PC-3 (cell line): ENCODE results near the gene ME1. TPM values are rescaled to one million over a fixed set of nuclear protein-coding genes. Genes with fewer than 3 reads are reported as not detected.

ENCODE experiments used
- ATAC-seq: fragments of 200-7000 bp; cut with Tn5 transposase; 2 replicates; pipeline ENCODE4 v1.9.1; 2020; ENCODE audit warnings: mild to moderate bottlenecking, moderate library complexity
- BruUV-seq: library from RNA; stranded (reverse); fragments of 400-500 nt; replicated peaks from 2 replicates; lab custom pipeline; 2021; lab: Mats Ljungman, UMichigan
- CTCF ChIA-PET: fragments of 300-600 bp; sonication (Branson Sonifier 250); formaldehyde crosslinking; loops from one replicate; lab custom pipeline; 2022; ENCODE audit warnings: antibody characterized with exemption; lab: Charles Lee
- POLR2A ChIA-PET: fragments of 300-600 bp; sonication (Branson Sonifier 250); formaldehyde crosslinking; loops from one replicate; lab custom pipeline; 2022; ENCODE audit warnings: antibody characterized with exemption; ENCODE audit not compliant: unreplicated experiment; lab: Charles Lee
- DNase-seq: peaks from one replicate; pipeline ENCODE4 v3.0.0-alpha.2; 2015
- H2AFZ ChIP-seq: fragments of 300-600 bp; sonication (generic); 2 replicates; pipeline ENCODE4 v1.6.0; 2016; ENCODE audit warnings: antibody characterized with exemption, low read length
- H3F3A ChIP-seq: fragments of 300-600 bp; sonication (generic); one replicate; pipeline ENCODE4 v1.6.0; 2017; ENCODE audit warnings: antibody characterized with exemption, low read length, control low read depth, mild to moderate bottlenecking; ENCODE audit not compliant: unreplicated experiment
- H3K27ac ChIP-seq: fragments of 300-600 bp; sonication (generic); 2 replicates; pipeline ENCODE4 v1.5.1; 2016; ENCODE audit warnings: mild to moderate bottlenecking, low read length
- H3K27me3 ChIP-seq: fragments of 300-600 bp; sonication (generic); 2 replicates; pipeline ENCODE4 v1.6.1; 2016; ENCODE audit warnings: low read length, mixed read lengths
- H3K36me3 ChIP-seq: fragments of 300-600 bp; sonication (generic); 2 replicates; pipeline ENCODE4 v1.6.1; 2016; ENCODE audit warnings: low read depth, mixed run types, low read length, mixed read lengths
- H3K4me1 ChIP-seq: fragments of 300-600 bp; sonication (generic); 2 replicates; pipeline ENCODE4 v1.5.1; 2016; ENCODE audit warnings: low read length; ENCODE audit not compliant: insufficient read depth
- H3K4me2 ChIP-seq: fragments of 300-600 bp; sonication (generic); 2 replicates; pipeline ENCODE4 v1.6.0; 2016; ENCODE audit warnings: low read length
- H3K4me3 ChIP-seq: fragments of 300-600 bp; sonication (generic); 2 replicates; pipeline ENCODE4 v1.5.1; 2016; ENCODE audit warnings: mild to moderate bottlenecking, low read length, mixed read lengths
- H3K79me2 ChIP-seq: fragments of 300-600 bp; sonication (generic); 2 replicates; pipeline ENCODE4 v1.6.1; 2017; ENCODE audit warnings: low read length, mixed read lengths
- H3K9ac ChIP-seq: fragments of 300-600 bp; sonication (generic); 2 replicates; pipeline ENCODE4 v1.6.0; 2016; ENCODE audit warnings: mild to moderate bottlenecking, low read length
- H3K9me2 ChIP-seq: fragments of 300-600 bp; sonication (generic); replicated peaks from 2 replicates; pipeline ENCODE4 v1.6.1; 2016; ENCODE audit warnings: mixed run types, low read length, mixed read lengths
- H3K9me3 ChIP-seq: fragments of 300-600 bp; sonication (generic); 2 replicates; pipeline ENCODE4 v1.6.1; 2016; ENCODE audit warnings: low read length, mixed read lengths
- H4K20me1 ChIP-seq: fragments of 300-600 bp; sonication (generic); 2 replicates; pipeline ENCODE4 v1.6.1; 2016; ENCODE audit warnings: low read length, mixed read lengths
- CTCF ChIP-seq: fragments of 300-600 bp; sonication (generic); conservative IDR thresholded peaks from 2 replicates; pipeline ENCODE4 v1.5.1; 2017; ENCODE audit warnings: antibody characterized with exemption, low read depth, mild to moderate bottlenecking, low read length
- EZH2 ChIP-seq: fragments of 300-600 bp; sonication (generic); IDR thresholded peaks from one replicate; pipeline ENCODE4 v1.6.1; 2017; ENCODE audit warnings: antibody characterized with exemption, mild to moderate bottlenecking, low read length; ENCODE audit not compliant: unreplicated experiment
- EZH2phosphoT487 ChIP-seq: fragments of 300-600 bp; sonication (generic); IDR thresholded peaks from 2 replicates; pipeline ENCODE4 v1.6.1; 2018; ENCODE audit warnings: mild to moderate bottlenecking, antibody characterized with exemption, low read length, borderline replicate concordance
- intact Hi-C: fragments of 100-400 bp; cut with micrococcal nuclease; formaldehyde crosslinking; loops from 2 replicates; pipeline ENCODE4 v1.9.0; 2023
- total RNA-seq: library from RNA; depleted of rRNA; stranded (reverse); fragments of >200 nt; gene quantifications from 2 replicates; pipeline ENCODE4 v1.2.3, GENCODE V29; 2014

The ME1 gene
- total RNA-seq, 1 experiment from 2014 or later = 22.3 TPM

GRCh38 chr6:83311231-83311630 is 119.6 kb downstream of the ME1 start:
- Histone ChIP-seq H3K9ac (no peak overlapping the region), H3K27ac (no peak overlapping the region), H3K36me3 (no peaks in the 10 kb centered on the region), H3K79me2 (no peaks in the 10 kb centered on the region), H2AFZ (no peak overlapping the region), H3K4me2 (no peak overlapping the region), H3K27me3 (no peaks in the 10 kb centered on the region), H3K4me3 (no peak overlapping the region), H3F3A (no peaks in the 10 kb centered on the region), H3K4me1 (no peaks in the 10 kb centered on the region), H3K9me2 (no peaks in the 10 kb centered on the region), H4K20me1 (no peaks in the 10 kb centered on the region), H3K9me3 (no peaks in the 10 kb centered on the region)
- ATAC-seq (no peak), DNase-seq (no peak)
- ChIA-PET POLR2A (no interaction called here), CTCF (no interaction called here)
- no peak for TF ChIP-seq EZH2
- TF ChIP-seq CTCF = no peak
- no peak for TF ChIP-seq EZH2phosphoT487
- intact Hi-C loops = no loop called here
- BruUV-seq = no TSS peak

GRCh38 chr6:83310046-83310445 is 120.8 kb downstream of the ME1 start:
- H3K9me3 ChIP-seq = no peaks in the 10 kb centered on the region
- H3K4me3 ChIP-seq = no peak overlapping the region
- no peaks in the 10 kb centered on the region for H3K4me1 ChIP-seq
- ChIA-PET POLR2A (no interaction called here), CTCF (no interaction called here)
- intact Hi-C loops = no loop called here
- H4K20me1 ChIP-seq = no peaks in the 10 kb centered on the region
- no peaks in the 10 kb centered on the region for H3K9me2 ChIP-seq
- no peak overlapping the region for H2AFZ ChIP-seq
- BruUV-seq = no TSS peak
- no peak overlapping the region for H3K4me2 ChIP-seq
- no peak for DNase-seq
- H3K79me2 ChIP-seq = no peaks in the 10 kb centered on the region
- H3K27me3 ChIP-seq = no peaks in the 10 kb centered on the region
- no peaks in the 10 kb centered on the region for H3K36me3 ChIP-seq
- no peak for ATAC-seq
- H3F3A ChIP-seq = no peaks in the 10 kb centered on the region
- H3K9ac ChIP-seq = no peak overlapping the region
- no peak for TF ChIP-seq CTCF
- H3K27ac ChIP-seq = no peak overlapping the region

GRCh38 chr6:83309344-83309743 is 121.5 kb downstream of the ME1 start:
- ATAC-seq = no peak
- Histone ChIP-seq H3K9ac (no peak overlapping the region), H3K4me1 (no peaks in the 10 kb centered on the region), H3F3A (no peaks in the 10 kb centered on the region), H2AFZ (no peak overlapping the region), H3K27ac (no peak overlapping the region), H3K4me3 (no peak overlapping the region), H4K20me1 (no peaks in the 10 kb centered on the region), H3K4me2 (no peak overlapping the region), H3K9me3 (no peaks in the 10 kb centered on the region), H3K79me2 (no peaks in the 10 kb centered on the region), H3K9me2 (no peaks in the 10 kb centered on the region), H3K27me3 (no peaks in the 10 kb centered on the region), H3K36me3 (peaks cover 5% of the 10 kb centered on the region)
- intact Hi-C loops = no loop called here
- DNase-seq = no peak
- CTCF ChIA-PET = no interaction called here
- no TSS peak for BruUV-seq
- TF ChIP-seq EZH2phosphoT487 (no peak), CTCF (no peak), EZH2 (no peak)
- POLR2A ChIA-PET = no interaction called here
